GM23338 (cell line): Measurements from ENCODE around the gene INTS2. TPM values are rescaled to one million over a fixed set of nuclear protein-coding genes. Genes with fewer than 3 reads are reported as not detected.

Experiments used
- ATAC-seq: fragments of 200-7000 bp; cut with Tn5 transposase; 3 replicates; pipeline ENCODE4 v1.9.1; 2020
- DNase-seq: peaks from one replicate; pipeline ENCODE4 v3.0.0-alpha.2; 2015; ENCODE audit warnings: low spot score
- H2AFZ ChIP-seq: fragments of 200-600 bp; sonication (generic); 2 replicates; pipeline ENCODE4 v1.8.0; 2016; ENCODE audit warnings: antibody characterized with exemption, mild to moderate bottlenecking, moderate library complexity
- H3F3A ChIP-seq: fragments of 200-600 bp; sonication (generic); replicated peaks from 2 replicates; pipeline ENCODE4 v1.8.0; 2017; ENCODE audit warnings: antibody characterized with exemption, mixed run types, low read depth
- H3K27ac ChIP-seq: fragments of 200-600 bp; sonication (generic); 2 replicates; pipeline ENCODE4 v1.6.1; 2016; ENCODE audit warnings: low read depth
- H3K27me3 ChIP-seq: fragments of 200-600 bp; sonication (generic); 2 replicates; pipeline ENCODE4 v1.8.0; 2016; ENCODE audit warnings: mild to moderate bottlenecking, mixed run types, moderate library complexity; ENCODE audit not compliant: insufficient read depth
- H3K36me3 ChIP-seq: fragments of 200-600 bp; sonication (generic); 2 replicates; pipeline ENCODE4 v1.8.0; 2016; ENCODE audit warnings: mild to moderate bottlenecking; ENCODE audit not compliant: insufficient read depth
- H3K4me1 ChIP-seq: fragments of 200-600 bp; sonication (generic); 2 replicates; pipeline ENCODE4 v1.8.0; 2016; ENCODE audit warnings: mild to moderate bottlenecking, moderate library complexity; ENCODE audit not compliant: insufficient read depth
- H3K4me2 ChIP-seq: fragments of 200-600 bp; sonication (generic); 2 replicates; pipeline ENCODE4 v1.7.1; 2017; ENCODE audit warnings: mixed run types
- H3K4me3 ChIP-seq: fragments of 200-600 bp; sonication (generic); 2 replicates; pipeline ENCODE4 v1.6.1; 2016; ENCODE audit warnings: mixed run types
- H3K79me2 ChIP-seq: fragments of 200-600 bp; sonication (generic); replicated peaks from 2 replicates; pipeline ENCODE4 v1.8.0; 2017; ENCODE audit warnings: mild to moderate bottlenecking; ENCODE audit not compliant: insufficient read depth
- H3K9me2 ChIP-seq: fragments of 200-600 bp; sonication (generic); 2 replicates; pipeline ENCODE4 v1.8.0; 2017; ENCODE audit not compliant: insufficient read depth
- H4K20me1 ChIP-seq: fragments of 200-600 bp; sonication (generic); replicated peaks from 2 replicates; pipeline ENCODE4 v1.8.0; 2017; ENCODE audit warnings: mild to moderate bottlenecking; ENCODE audit not compliant: insufficient read depth
- H3K27ac Mint-ChIP-seq: 2 replicates; pipeline ENCODE4 v1.8.0; 2020; ENCODE audit warnings: inconsistent platforms, mild to moderate bottlenecking, moderate library complexity, mixed read lengths
- H3K27me3 Mint-ChIP-seq: 3 replicates; pipeline ENCODE4 v1.8.0; 2022; ENCODE audit warnings: low read depth, mild to moderate bottlenecking, moderate library complexity, mixed read lengths, inconsistent platforms; ENCODE audit not compliant: insufficient read depth, poor library complexity
- H3K36me3 Mint-ChIP-seq: 3 replicates; pipeline ENCODE4 v1.8.0; 2021; ENCODE audit warnings: low read depth, mild to moderate bottlenecking, inconsistent platforms, moderate library complexity, mixed read lengths
- H3K4me1 Mint-ChIP-seq: 3 replicates; pipeline ENCODE4 v1.8.0; 2020; ENCODE audit warnings: mild to moderate bottlenecking, inconsistent platforms, mixed read lengths
- H3K4me3 Mint-ChIP-seq: 3 replicates; pipeline ENCODE4 v1.8.0; 2021; ENCODE audit warnings: moderate library complexity, mild to moderate bottlenecking, inconsistent platforms, mixed read lengths
- H3K9me3 Mint-ChIP-seq: 3 replicates; pipeline ENCODE4 v1.8.0; 2020; ENCODE audit warnings: moderate library complexity, mild to moderate bottlenecking, inconsistent platforms, mixed read lengths
- CREB1 ChIP-seq: fragments of 250-450 bp; sonication (Bioruptor Pico); IDR thresholded peaks from 2 replicates; pipeline ENCODE4 v1.5.0; 2020; ENCODE audit warnings: low read depth, mild to moderate bottlenecking, moderate library complexity
- ETS1 ChIP-seq: IDR thresholded peaks from 2 replicates; pipeline ENCODE4 v1.6.1; 2016; ENCODE audit warnings: antibody characterized with exemption
- POLR2AphosphoS5 ChIP-seq: IDR thresholded peaks from 2 replicates; pipeline ENCODE4 v1.6.1; 2016; ENCODE audit warnings: antibody characterized with exemption, low read depth
- ZNF114 ChIP-seq: fragments of 250-450 bp; sonication (Bioruptor Pico); IDR thresholded peaks from 2 replicates; pipeline ENCODE4 v1.5.0; 2020; ENCODE audit warnings: mild to moderate bottlenecking, moderate library complexity
- ZNF331 ChIP-seq: fragments of 250-450 bp; sonication (Bioruptor Pico); IDR thresholded peaks from 2 replicates; pipeline ENCODE4 v1.5.0; 2020; ENCODE audit warnings: low read depth, mild to moderate bottlenecking, moderate library complexity
- polyA plus RNA-seq: library from polyadenylated mRNA; unstranded; fragments of >200 nt; fragmentation: Nextera tagmentation; extraction: Ambion mirVana; gene quantifications from 2 replicates; pipeline ENCODE4 v1.2.1, GENCODE V29; 2016
- total RNA-seq: library from RNA; depleted of rRNA; stranded (reverse); fragments of >200 nt; shearing (Covaris generic); gene quantifications from 2 replicates; pipeline ENCODE4 v1.2.3, GENCODE V29; 2014
- TF ChIP-seq, protein P1 (sequence below): fragments of 250-450 bp; sonication (Bioruptor Pico); IDR thresholded peaks from 2 replicates; pipeline ENCODE4 v1.5.0; 2020; ENCODE audit warnings: mild to moderate bottlenecking, moderate library complexity
- TF ChIP-seq, protein P2 (sequence below), 2 experiments: fragments of 200-600 bp in 1 of 2; sonication (generic) in 1 of 2; conservative IDR thresholded peaks; 2 replicates each; pipeline versions ENCODE4 v1.5.1 to v1.6.1; 2016 to 2017; ENCODE audit warnings: antibody characterized with exemption in 2 of 2, low read depth in 2 of 2, mild to moderate bottlenecking in 2 of 2, moderate library complexity in 1 of 2

Gene INTS2
- total and polyA plus RNA-seq, 2 experiments from 2014 or later, result 5.9 to 31.6 TPM

DNA sequence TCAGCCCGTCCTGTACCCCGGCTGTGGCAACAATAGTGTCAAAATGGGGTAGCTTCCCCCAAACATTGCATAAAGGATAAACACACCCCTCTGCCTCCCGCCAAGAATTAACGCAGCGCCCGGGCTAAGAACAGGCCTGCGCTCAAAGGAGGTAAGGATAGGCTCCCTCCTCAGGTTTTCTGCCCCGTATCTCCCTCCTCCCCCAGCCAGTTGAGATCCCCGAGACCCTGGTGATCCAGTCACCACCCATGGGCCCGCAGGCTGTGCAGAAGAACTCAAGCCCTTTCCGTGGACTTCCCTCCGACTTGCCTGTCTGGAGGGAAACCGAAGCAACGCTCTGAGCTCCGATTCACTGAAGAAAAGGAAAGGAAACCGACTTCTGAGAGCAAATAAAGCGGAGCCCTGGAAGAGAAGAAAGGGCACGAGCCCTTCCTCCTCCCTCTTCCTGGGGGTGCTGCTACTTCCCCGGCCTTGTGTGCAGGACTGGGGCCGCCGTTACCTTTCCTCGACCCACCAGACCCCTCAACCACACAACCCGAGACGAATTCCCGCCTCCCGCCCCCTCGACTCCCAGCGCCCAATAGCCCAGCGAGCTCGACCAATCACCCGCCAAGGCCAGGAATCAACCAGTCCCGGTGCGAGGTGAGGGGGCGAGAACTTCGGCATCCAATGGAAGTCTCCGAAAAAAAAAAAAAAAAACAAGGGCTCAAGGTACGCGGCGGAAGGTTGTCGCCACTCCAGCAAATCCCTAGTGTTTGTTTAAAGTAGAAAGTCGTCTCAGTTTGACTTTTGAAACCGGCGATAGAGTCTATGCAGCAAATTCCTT lies 64.6 kb downstream of the INTS2 start, which contains the start of gene BRIP1:
BRIP1 (minus strand) TSS at position 554 of the 826 bp plus-strand sequence. CDS start 1,989 bp downstream, outside the sequence.
- no peaks in the 10 kb centered on the region for H4K20me1 ChIP-seq
- H3K36me3 ChIP-seq, result no peaks in the 10 kb centered on the region
- peak within 1 kb of the TSS; percentile 73 for H3K27ac ChIP-seq
- DNase-seq, result peak; percentile 99
- peak within 1 kb of the TSS; percentile 87 for H3K4me2 ChIP-seq
- H3K4me3 ChIP-seq, result peak within 1 kb of the TSS; percentile 63
- H2AFZ ChIP-seq, result peak within 1 kb of the TSS; percentile 6; the same call in 1 of the 2 replicates
- Mint-ChIP-seq H3K36me3 (peaks cover 12% of the 10 kb centered on the region; the same call in 2 of the 3 replicates), H3K27ac (peak within 1 kb of the TSS; percentile 99), H3K9me3 (no peaks in the 10 kb centered on the region), H3K4me1 (peaks cover 17% of the 10 kb centered on the region), H3K27me3 (peaks cover 10% of the 10 kb centered on the region), H3K4me3 (peak within 1 kb of the TSS; percentile 100)
- H3K27me3 ChIP-seq, result no peaks in the 10 kb centered on the region
- H3K79me2 ChIP-seq, result peaks cover 20% of the 10 kb centered on the region
- no peaks in the 10 kb centered on the region for H3K9me2 ChIP-seq
- peaks cover 8% of the 10 kb centered on the region for H3K4me1 ChIP-seq
- H3F3A ChIP-seq, result no peaks in the 10 kb centered on the region
- TF ChIP-seq POLR2AphosphoS5, result peak; percentile 94
- no peak for TF ChIP-seq ZNF331 (CRISPR knock-in tag)
- ATAC-seq, result peak; percentile 99

- DNase-seq, result no peak
- Mint-ChIP-seq H3K9me3 (no peaks in the 10 kb centered on the region), H3K4me3 (peak overlapping the region; percentile 100), H3K27ac (peak overlapping the region; percentile 99), H3K4me1 (peaks cover 17% of the 10 kb centered on the region), H3K36me3 (peaks cover 12% of the 10 kb centered on the region; the same call in 2 of the 3 replicates), H3K27me3 (peaks cover 10% of the 10 kb centered on the region)
- Histone ChIP-seq H3K9me2 (no peaks in the 10 kb centered on the region), H3K4me1 (peaks cover 8% of the 10 kb centered on the region), H3K27ac (no peak overlapping the region), H3K27me3 (no peaks in the 10 kb centered on the region), H3K36me3 (no peaks in the 10 kb centered on the region), H3K4me2 (peak overlapping the region; percentile 87), H4K20me1 (no peaks in the 10 kb centered on the region), H3F3A (no peaks in the 10 kb centered on the region), H3K79me2 (peaks cover 20% of the 10 kb centered on the region), H2AFZ (no peak overlapping the region), H3K4me3 (peak overlapping the region; percentile 63)
- ATAC-seq, result no peak
- TF ChIP-seq ZNF114 (CRISPR knock-in tag) (no peak), ETS1 (no peak), CREB1 (CRISPR knock-in tag) (no peak), ZNF331 (CRISPR knock-in tag) (no peak)
- TF ChIP-seq, protein P1, sequence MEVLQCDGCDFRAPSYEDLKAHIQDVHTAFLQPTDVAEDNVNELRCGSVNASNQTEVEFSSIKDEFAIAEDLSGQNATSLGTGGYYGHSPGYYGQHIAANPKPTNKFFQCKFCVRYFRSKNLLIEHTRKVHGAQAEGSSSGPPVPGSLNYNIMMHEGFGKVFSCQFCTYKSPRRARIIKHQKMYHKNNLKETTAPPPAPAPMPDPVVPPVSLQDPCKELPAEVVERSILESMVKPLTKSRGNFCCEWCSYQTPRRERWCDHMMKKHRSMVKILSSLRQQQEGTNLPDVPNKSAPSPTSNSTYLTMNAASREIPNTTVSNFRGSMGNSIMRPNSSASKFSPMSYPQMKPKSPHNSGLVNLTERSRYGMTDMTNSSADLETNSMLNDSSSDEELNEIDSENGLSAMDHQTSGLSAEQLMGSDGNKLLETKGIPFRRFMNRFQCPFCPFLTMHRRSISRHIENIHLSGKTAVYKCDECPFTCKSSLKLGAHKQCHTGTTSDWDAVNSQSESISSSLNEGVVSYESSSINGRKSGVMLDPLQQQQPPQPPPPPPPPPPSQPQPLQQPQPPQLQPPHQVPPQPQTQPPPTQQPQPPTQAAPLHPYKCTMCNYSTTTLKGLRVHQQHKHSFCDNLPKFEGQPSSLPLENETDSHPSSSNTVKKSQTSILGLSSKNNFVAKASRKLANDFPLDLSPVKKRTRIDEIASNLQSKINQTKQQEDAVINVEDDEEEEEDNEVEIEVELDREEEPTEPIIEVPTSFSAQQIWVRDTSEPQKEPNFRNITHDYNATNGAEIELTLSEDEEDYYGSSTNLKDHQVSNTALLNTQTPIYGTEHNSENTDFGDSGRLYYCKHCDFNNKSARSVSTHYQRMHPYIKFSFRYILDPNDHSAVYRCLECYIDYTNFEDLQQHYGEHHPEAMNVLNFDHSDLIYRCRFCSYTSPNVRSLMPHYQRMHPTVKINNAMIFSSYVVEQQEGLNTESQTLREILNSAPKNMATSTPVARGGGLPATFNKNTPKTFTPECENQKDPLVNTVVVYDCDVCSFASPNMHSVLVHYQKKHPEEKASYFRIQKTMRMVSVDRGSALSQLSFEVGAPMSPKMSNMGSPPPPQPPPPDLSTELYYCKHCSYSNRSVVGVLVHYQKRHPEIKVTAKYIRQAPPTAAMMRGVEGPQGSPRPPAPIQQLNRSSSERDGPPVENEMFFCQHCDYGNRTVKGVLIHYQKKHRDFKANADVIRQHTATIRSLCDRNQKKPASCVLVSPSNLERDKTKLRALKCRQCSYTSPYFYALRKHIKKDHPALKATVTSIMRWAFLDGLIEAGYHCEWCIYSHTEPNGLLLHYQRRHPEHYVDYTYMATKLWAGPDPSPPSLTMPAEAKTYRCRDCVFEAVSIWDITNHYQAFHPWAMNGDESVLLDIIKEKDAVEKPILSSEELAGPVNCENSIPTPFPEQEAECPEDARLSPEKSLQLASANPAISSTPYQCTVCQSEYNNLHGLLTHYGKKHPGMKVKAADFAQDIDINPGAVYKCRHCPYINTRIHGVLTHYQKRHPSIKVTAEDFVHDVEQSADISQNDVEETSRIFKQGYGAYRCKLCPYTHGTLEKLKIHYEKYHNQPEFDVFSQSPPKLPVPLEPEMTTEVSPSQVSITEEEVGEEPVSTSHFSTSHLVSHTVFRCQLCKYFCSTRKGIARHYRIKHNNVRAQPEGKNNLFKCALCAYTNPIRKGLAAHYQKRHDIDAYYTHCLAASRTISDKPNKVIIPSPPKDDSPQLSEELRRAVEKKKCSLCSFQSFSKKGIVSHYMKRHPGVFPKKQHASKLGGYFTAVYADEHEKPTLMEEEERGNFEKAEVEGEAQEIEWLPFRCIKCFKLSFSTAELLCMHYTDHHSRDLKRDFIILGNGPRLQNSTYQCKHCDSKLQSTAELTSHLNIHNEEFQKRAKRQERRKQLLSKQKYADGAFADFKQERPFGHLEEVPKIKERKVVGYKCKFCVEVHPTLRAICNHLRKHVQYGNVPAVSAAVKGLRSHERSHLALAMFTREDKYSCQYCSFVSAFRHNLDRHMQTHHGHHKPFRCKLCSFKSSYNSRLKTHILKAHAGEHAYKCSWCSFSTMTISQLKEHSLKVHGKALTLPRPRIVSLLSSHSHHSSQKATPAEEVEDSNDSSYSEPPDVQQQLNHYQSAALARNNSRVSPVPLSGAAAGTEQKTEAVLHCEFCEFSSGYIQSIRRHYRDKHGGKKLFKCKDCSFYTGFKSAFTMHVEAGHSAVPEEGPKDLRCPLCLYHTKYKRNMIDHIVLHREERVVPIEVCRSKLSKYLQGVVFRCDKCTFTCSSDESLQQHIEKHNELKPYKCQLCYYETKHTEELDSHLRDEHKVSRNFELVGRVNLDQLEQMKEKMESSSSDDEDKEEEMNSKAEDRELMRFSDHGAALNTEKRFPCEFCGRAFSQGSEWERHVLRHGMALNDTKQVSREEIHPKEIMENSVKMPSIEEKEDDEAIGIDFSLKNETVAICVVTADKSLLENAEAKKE, result no peak
- TF ChIP-seq, protein P2, sequence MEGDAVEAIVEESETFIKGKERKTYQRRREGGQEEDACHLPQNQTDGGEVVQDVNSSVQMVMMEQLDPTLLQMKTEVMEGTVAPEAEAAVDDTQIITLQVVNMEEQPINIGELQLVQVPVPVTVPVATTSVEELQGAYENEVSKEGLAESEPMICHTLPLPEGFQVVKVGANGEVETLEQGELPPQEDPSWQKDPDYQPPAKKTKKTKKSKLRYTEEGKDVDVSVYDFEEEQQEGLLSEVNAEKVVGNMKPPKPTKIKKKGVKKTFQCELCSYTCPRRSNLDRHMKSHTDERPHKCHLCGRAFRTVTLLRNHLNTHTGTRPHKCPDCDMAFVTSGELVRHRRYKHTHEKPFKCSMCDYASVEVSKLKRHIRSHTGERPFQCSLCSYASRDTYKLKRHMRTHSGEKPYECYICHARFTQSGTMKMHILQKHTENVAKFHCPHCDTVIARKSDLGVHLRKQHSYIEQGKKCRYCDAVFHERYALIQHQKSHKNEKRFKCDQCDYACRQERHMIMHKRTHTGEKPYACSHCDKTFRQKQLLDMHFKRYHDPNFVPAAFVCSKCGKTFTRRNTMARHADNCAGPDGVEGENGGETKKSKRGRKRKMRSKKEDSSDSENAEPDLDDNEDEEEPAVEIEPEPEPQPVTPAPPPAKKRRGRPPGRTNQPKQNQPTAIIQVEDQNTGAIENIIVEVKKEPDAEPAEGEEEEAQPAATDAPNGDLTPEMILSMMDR (conservative IDR thresholded peaks at IDR 0.05; ENCODE audit: low read depth in 2 of 2), result no peak
These were observed 65.6 kb downstream of the INTS2 start for GRCh38 chr17:61862105-61862574.
